Measurements from ENCODE around the gene TDRD10.

DNA sequence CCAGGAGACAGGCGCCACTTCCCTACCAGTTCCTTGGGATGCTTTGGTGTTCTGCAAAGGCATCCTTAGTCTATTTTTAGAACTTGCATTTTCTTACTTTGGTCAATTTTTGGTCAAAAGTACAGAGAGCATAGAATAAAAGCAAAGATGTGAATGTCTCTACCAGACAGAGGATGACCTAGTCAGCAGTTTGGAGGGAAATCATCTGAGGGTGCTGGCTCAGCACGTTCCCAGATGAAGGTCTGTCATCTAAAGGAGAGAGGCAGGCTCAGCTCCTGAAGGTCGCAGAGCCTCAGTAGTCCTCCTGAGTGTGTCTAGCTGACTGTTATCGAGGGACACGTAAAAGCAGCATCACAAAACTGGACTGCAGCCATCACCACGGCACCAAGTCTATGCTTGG, 80.9 kb downstream of the TDRD10 start:
- TF ChIP-seq, protein P1, sequence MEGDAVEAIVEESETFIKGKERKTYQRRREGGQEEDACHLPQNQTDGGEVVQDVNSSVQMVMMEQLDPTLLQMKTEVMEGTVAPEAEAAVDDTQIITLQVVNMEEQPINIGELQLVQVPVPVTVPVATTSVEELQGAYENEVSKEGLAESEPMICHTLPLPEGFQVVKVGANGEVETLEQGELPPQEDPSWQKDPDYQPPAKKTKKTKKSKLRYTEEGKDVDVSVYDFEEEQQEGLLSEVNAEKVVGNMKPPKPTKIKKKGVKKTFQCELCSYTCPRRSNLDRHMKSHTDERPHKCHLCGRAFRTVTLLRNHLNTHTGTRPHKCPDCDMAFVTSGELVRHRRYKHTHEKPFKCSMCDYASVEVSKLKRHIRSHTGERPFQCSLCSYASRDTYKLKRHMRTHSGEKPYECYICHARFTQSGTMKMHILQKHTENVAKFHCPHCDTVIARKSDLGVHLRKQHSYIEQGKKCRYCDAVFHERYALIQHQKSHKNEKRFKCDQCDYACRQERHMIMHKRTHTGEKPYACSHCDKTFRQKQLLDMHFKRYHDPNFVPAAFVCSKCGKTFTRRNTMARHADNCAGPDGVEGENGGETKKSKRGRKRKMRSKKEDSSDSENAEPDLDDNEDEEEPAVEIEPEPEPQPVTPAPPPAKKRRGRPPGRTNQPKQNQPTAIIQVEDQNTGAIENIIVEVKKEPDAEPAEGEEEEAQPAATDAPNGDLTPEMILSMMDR (IDR thresholded peaks at IDR 0.05) = no peak
- no peak for TF ChIP-seq POLR2A (IDR thresholded peaks at IDR 0.05)

Measured in body of pancreas (tissue), 4 donors.